K562 treated with DMSO at 1 percent for 12 hours (cell line): ENCODE data around the gene KRTAP5-3. TPM values are rescaled to one million over a fixed set of nuclear protein-coding genes. Genes with fewer than 3 reads are reported as not detected.

Experiments used
- total RNA-seq: library from RNA; unstranded; fragments of 300-600 nt; gene quantifications from 2 replicates; pipeline ENCODE4 v1.2.3, GENCODE V29; 2022; ENCODE audit not compliant: insufficient read depth

Gene KRTAP5-3
- total RNA-seq, result not detected in 2 replicates

GRCh38 chr11:1608363-1608762, at the start of gene KRTAP5-3:
Gene KRTAP5-3, minus strand, starts transcription at chr11:1608463. Its CDS starts 78 bp downstream, at chr11:1608385.

GRCh38 chr11:1629326-1630185, 21.3 kb upstream of the KRTAP5-3 start, which contains the start of gene KRTAP5-5:
Gene KRTAP5-5, plus strand, starts transcription at chr11:1629775. Its CDS starts 66 bp downstream, at chr11:1629841.

GRCh38 chr11:1622086-1622485, 13.8 kb upstream of the KRTAP5-3 start, which contains the start of gene KRTAP5-4:
Gene KRTAP5-4, minus strand, starts transcription at chr11:1622138. Its CDS starts 45 bp downstream, at chr11:1622093.

GRCh38 chr11:1597994-1598380, 10.3 kb downstream of the KRTAP5-3 start, which contains the start of gene KRTAP5-2:
Gene KRTAP5-2, minus strand, starts transcription at chr11:1598294. Its CDS starts 44 bp downstream, at chr11:1598250.

GRCh38 chr11:1584661-1585370, 23.4 kb downstream of the KRTAP5-3 start, which contains the start of gene KRTAP5-1:
Gene KRTAP5-1, minus strand, starts transcription at chr11:1585283. Its CDS starts 34 bp downstream, at chr11:1585249.

GRCh38 chr11:1572197-1573076, 35.8 kb downstream of the KRTAP5-3 start, which contains the start of gene DUSP8:
Gene DUSP8, minus strand, starts transcription at chr11:1572271. Its CDS starts 6,445 bp downstream, at chr11:1565826.

Other genes with a start within 250 kb of the KRTAP5-3 start
- 0.19 TPM in 1 of 2 replicates, not detected in the other for gene BRSK2, start 218.5 kb downstream of the KRTAP5-3 start, total RNA-seq
- 32.2 and 36.9 TPM in 2 replicates for gene MOB2, start 121.7 kb downstream of the KRTAP5-3 start, total RNA-seq
- gene DUSP8, start 36.2 kb downstream of the KRTAP5-3 start, total RNA-seq, result 0.45 and 0.80 TPM in 2 replicates
- gene KRTAP5-1, start 23.2 kb downstream of the KRTAP5-3 start, total RNA-seq, result not detected in 2 replicates
- not detected in 2 replicates for gene KRTAP5-2, start 10.2 kb downstream of the KRTAP5-3 start, total RNA-seq
- gene KRTAP5-4, start 13.7 kb upstream of the KRTAP5-3 start, total RNA-seq, result not detected in 2 replicates
- gene KRTAP5-5, start 21.3 kb upstream of the KRTAP5-3 start, total RNA-seq, result not detected in 2 replicates
- not detected in 2 replicates for gene KRTAP5-6, start 88.7 kb upstream of the KRTAP5-3 start, total RNA-seq
- gene IFITM10, start 142.1 kb upstream of the KRTAP5-3 start, total RNA-seq, result 0.41 TPM in 1 of 2 replicates, not detected in the other
- 308 and 351 TPM in 2 replicates for gene CTSD, start 155.5 kb upstream of the KRTAP5-3 start, total RNA-seq
- gene SYT8, start 226.5 kb upstream of the KRTAP5-3 start, total RNA-seq, result not detected in 2 replicates
- not detected in 2 replicates for gene TNNI2, start 230.5 kb upstream of the KRTAP5-3 start, total RNA-seq
- not detected in 2 replicates for gene LSP1, start 244.6 kb upstream of the KRTAP5-3 start, total RNA-seq